ENCODE data around the gene KCTD1. TPM values are rescaled to one million over a fixed set of nuclear protein-coding genes. Genes with fewer than 3 reads are reported as not detected.
A peak's percentile ranks its signal among the peaks of the same experiment; 100 is the strongest.

The KCTD1 gene
- total and polyA plus RNA-seq, 2 experiments from 2014 or later = 5.4 to 13.8 TPM

DNA sequence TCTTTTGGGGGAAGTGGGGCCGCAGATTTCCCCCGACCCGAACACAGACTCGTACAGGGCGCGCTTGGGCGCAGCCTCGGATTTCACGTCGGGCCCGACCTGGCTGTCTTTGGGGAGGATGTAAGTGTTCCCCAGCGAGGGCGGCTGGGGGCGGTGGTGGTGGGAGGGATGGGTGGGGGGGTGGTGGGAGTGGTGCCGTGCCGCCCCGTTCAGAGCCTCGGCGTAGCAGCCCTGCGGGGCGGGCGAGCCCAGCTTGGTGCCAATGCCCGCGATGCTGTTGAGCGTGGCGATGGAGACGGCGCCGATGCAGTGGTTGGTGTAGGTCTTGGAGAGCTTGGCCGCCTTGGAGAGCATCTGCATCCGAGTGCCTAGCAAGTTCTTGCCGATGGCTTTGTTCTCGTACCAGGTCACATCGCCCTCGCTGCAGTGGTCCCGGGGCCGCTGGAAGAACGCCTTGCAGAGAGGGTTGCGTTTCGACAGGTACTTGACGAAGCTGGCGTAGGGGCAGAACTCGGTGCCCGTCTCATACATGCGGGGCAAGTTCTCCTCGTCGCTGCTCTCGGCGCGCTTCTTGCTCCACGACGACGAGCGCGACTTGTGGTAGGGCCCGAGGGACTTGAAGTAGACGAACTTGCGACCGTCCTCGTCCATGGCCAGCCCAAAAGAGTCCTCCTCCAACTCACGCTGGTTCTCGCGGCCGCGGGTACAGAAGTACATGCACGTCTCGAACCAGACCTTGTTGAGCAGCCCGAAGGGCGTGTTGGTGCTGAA is 1.3 kb downstream of the KCTD1 start:
- no peak for DNase-seq (ENCODE audit: low spot score)
- H3K9me3 ChIP-seq (ENCODE audit: low read depth) = no peaks in the 10 kb centered on the region
- 18% methylated on average over 50 of the region's 69 CpGs for WGBS (ENCODE audit: low lambda C conversion rate, missing lambda C conversion rate)
- peak overlapping the region; percentile 100 for H3K4me2 ChIP-seq
- peaks cover 22% of the 10 kb centered on the region for H3K27me3 ChIP-seq
- peak overlapping the region; percentile 88 for H2AFZ ChIP-seq
- peak overlapping the region; percentile 49 for H3K27ac ChIP-seq
- H3K4me3 ChIP-seq = peak overlapping the region; percentile 91
- peaks cover 42% of the 10 kb centered on the region for H3K4me1 ChIP-seq (ENCODE audit: insufficient read depth)
- peaks cover 17% of the 10 kb centered on the region for H4K20me1 ChIP-seq (ENCODE audit: insufficient read depth, poor library complexity, severe bottlenecking)
- H3K9me2 ChIP-seq (replicated peaks; ENCODE audit: insufficient read depth) = no peaks in the 10 kb centered on the region
- peaks cover 49% of the 10 kb centered on the region for H3K79me2 ChIP-seq
- H3K36me3 ChIP-seq (replicated peaks; ENCODE audit: insufficient read depth, low read depth) = no peaks in the 10 kb centered on the region
- TF ChIP-seq EZH2phosphoT487 (IDR thresholded peaks at IDR 0.05; ENCODE audit: low read depth, severe bottlenecking, unreplicated experiment) (no peak), CTCF (IDR thresholded peaks at IDR 0.05; ENCODE audit: poor library complexity) (no peak), EZH2 (IDR thresholded peaks at IDR 0.05; ENCODE audit: borderline replicate concordance) (no peak)

GRCh38 chr18:26546170-26546874 is 2.0 kb downstream of the KCTD1 start:
- no peak overlapping the region for H3K27ac ChIP-seq
- TF ChIP-seq EZH2phosphoT487 (IDR thresholded peaks at IDR 0.05; ENCODE audit: low read depth, severe bottlenecking, unreplicated experiment) (no peak), EZH2 (IDR thresholded peaks at IDR 0.05; ENCODE audit: borderline replicate concordance) (no peak), CTCF (IDR thresholded peaks at IDR 0.05; ENCODE audit: poor library complexity) (no peak)
- peaks cover 15% of the 10 kb centered on the region for H3K27me3 ChIP-seq
- DNase-seq (ENCODE audit: low spot score) = no peak
- H3K4me1 ChIP-seq (ENCODE audit: insufficient read depth) = peaks cover 42% of the 10 kb centered on the region
- 47% methylated on average over 16 of the region's 16 CpGs for WGBS (ENCODE audit: low lambda C conversion rate, missing lambda C conversion rate)
- H3K36me3 ChIP-seq (replicated peaks; ENCODE audit: insufficient read depth, low read depth) = no peaks in the 10 kb centered on the region
- peak overlapping the region; percentile 100 for H3K4me2 ChIP-seq
- H3K9me3 ChIP-seq (ENCODE audit: low read depth) = no peaks in the 10 kb centered on the region
- no peaks in the 10 kb centered on the region for H3K9me2 ChIP-seq (replicated peaks; ENCODE audit: insufficient read depth)
- no peak overlapping the region for H2AFZ ChIP-seq
- peaks cover 52% of the 10 kb centered on the region for H3K79me2 ChIP-seq
- H3K4me3 ChIP-seq = peak overlapping the region; percentile 11
- H4K20me1 ChIP-seq (ENCODE audit: insufficient read depth, poor library complexity, severe bottlenecking) = peaks cover 17% of the 10 kb centered on the region

DNA sequence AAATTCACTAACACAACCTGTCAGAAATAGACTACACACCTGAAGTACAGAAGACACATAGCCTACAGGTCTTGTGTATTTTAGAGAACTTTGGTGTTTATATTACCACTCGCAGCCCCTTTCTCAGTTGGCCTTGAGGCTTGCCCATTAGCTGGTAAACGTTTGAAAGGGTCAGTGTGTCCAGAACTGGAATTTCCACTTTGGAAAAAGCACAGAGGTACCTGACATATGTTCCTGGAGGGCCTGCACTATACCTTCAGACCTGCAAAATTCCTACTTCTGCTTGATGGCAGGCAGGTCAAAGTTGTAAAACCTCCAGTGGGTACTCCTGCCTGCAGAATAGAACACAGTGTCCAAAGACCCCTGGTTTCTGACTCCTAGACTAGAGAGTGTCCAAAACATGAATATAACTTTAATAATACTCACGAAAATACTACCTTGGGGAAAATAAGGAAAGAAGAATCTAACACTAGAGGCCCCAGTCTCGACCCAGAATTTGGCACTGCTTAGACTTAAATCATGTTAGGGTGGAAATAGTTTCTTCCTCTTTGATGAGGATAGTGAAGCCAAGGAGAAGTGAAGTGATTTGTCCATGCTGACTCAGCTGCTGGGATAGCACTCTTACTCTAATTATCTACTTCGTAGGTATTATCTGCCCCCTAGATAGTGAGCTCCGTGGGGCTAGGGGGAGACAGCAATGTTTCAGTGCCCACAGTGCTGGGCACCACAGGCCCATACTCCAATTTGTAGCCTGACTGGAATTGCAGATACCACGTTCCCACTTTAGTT is 2.8 kb downstream of the KCTD1 start:
- WGBS (ENCODE audit: low lambda C conversion rate, missing lambda C conversion rate) = 42% methylated on average over 7 of the region's 7 CpGs
- Histone ChIP-seq H3K27ac (no peak overlapping the region), H3K4me3 (no peak overlapping the region), H3K27me3 (peaks cover 7% of the 10 kb centered on the region), H4K20me1 (ENCODE audit: insufficient read depth, poor library complexity, severe bottlenecking) (peaks cover 17% of the 10 kb centered on the region), H3K36me3 (replicated peaks; ENCODE audit: insufficient read depth, low read depth) (no peaks in the 10 kb centered on the region), H3K9me3 (ENCODE audit: low read depth) (no peaks in the 10 kb centered on the region), H3K4me2 (peak overlapping the region; percentile 100), H3K4me1 (ENCODE audit: insufficient read depth) (peaks cover 35% of the 10 kb centered on the region), H3K9me2 (replicated peaks; ENCODE audit: insufficient read depth) (no peaks in the 10 kb centered on the region), H3K79me2 (peaks cover 56% of the 10 kb centered on the region), H2AFZ (no peak overlapping the region)
- no peak for DNase-seq (ENCODE audit: low spot score)
- no peak for TF ChIP-seq EZH2phosphoT487 (IDR thresholded peaks at IDR 0.05; ENCODE audit: low read depth, severe bottlenecking, unreplicated experiment)
- TF ChIP-seq CTCF (IDR thresholded peaks at IDR 0.05; ENCODE audit: poor library complexity) = no peak
- no peak for TF ChIP-seq EZH2 (IDR thresholded peaks at IDR 0.05; ENCODE audit: borderline replicate concordance)
